B cell (primary cell): ENCODE data around the gene MYOF. TPM values are rescaled to one million over a fixed set of nuclear protein-coding genes. Genes with fewer than 3 reads are reported as not detected.
A peak's percentile ranks its signal among the peaks of the same experiment; 100 is the strongest.

Source experiments
- ATAC-seq: fragments of 200-7000 bp; cut with Tn5 transposase; one replicate; pipeline ENCODE4 v1.10.0; 2021; ENCODE audit warnings: low read depth, mild to moderate bottlenecking, moderate number of reproducible peaks, moderate library complexity
- CTCF ChIA-PET: fragments of 350-600 bp; sonication (Branson Sonifier 250); formaldehyde crosslinking; loops from one replicate; lab custom pipeline; 2021; ENCODE audit warnings: antibody characterized with exemption, inconsistent platforms; lab: Charles Lee
- POLR2A ChIA-PET: fragments of 350-600 bp; sonication (Branson Sonifier 250); formaldehyde crosslinking; loops from one replicate; lab custom pipeline; 2021; ENCODE audit warnings: antibody characterized with exemption; lab: Charles Lee
- DNase-seq: peaks from one replicate; pipeline ENCODE4 v3.0.0; 2013
- H2AFZ ChIP-seq: 2 replicates; pipeline ENCODE4 v1.6.1; 2012; ENCODE audit warnings: mild to moderate bottlenecking, low read depth, low read length; ENCODE audit not compliant: insufficient read depth, poor library complexity, severe bottlenecking
- H3K27ac ChIP-seq, 2 donors: 1 replicate in 1 of 2; 2 replicates in 1 of 2; pipeline ENCODE4 v1.5.1; 2012 to 2013; ENCODE audit warnings: low read length in 2 of 2, mild to moderate bottlenecking in 2 of 2, moderate library complexity in 1 of 2
- H3K27me3 ChIP-seq, 4 experiments: fragments of 200-600 bp in 1 of 4; sonication (generic) in 1 of 4; replicated peaks in 1 of 4; 1 replicate in 2 of 4; 2 replicates in 2 of 4; pipeline versions ENCODE4 v1.6.1 to v1.7.0; 2013 to 2016; ENCODE audit warnings: low read length in 3 of 4, mild to moderate bottlenecking in 2 of 4, mixed read lengths in 1 of 4, moderate library complexity in 1 of 4; ENCODE audit not compliant: insufficient read depth in 4 of 4, control insufficient read depth in 3 of 4; ENCODE audit errors: control extremely low read depth in 1 of 4
- H3K36me3 ChIP-seq, 2 experiments: replicated peaks in 1 of 2; 1 replicate in 1 of 2; 2 replicates in 1 of 2; pipeline versions ENCODE4 v1.6.1 to v1.7.1; 2013; ENCODE audit warnings: low read length in 1 of 2; ENCODE audit not compliant: insufficient read depth in 2 of 2, control insufficient read depth in 1 of 2; ENCODE audit errors: control extremely low read depth in 1 of 2, extremely low read depth in 1 of 2
- H3K4me1 ChIP-seq, 2 donors: fragments of 200-600 bp in 1 of 2; sonication (generic) in 1 of 2; 1 replicate in 1 of 2; 2 replicates in 1 of 2; pipeline versions ENCODE4 v1.5.1 to v1.6.1; 2013 to 2017; ENCODE audit warnings: low read length in 2 of 2; ENCODE audit not compliant: control insufficient read depth in 2 of 2, insufficient read depth in 2 of 2
- H3K4me2 ChIP-seq: replicated peaks from 2 replicates; pipeline ENCODE3; 2012; ENCODE audit warnings: mild to moderate bottlenecking, low read depth, low read length; ENCODE audit not compliant: poor library complexity, severe bottlenecking
- H3K4me3 ChIP-seq, 5 experiments: fragments of 200-600 bp in 1 of 5; sonication (generic) in 1 of 5; 1 replicate in 3 of 5; 2 replicates in 2 of 5; pipeline versions ENCODE4 v1.5.1 to v1.7.0; 2011 to 2016; ENCODE audit warnings: low read length in 4 of 5, mild to moderate bottlenecking in 4 of 5, low read depth in 2 of 5, control low read depth in 1 of 5, moderate library complexity in 1 of 5; ENCODE audit not compliant: insufficient read depth in 1 of 5; ENCODE audit errors: control extremely low read depth in 1 of 5, extremely low read depth in 1 of 5
- H3K79me2 ChIP-seq: fragments of 200-600 bp; sonication (generic); one replicate; pipeline ENCODE4 v1.6.0; 2016; ENCODE audit warnings: low read length; ENCODE audit not compliant: control insufficient read depth, insufficient read depth
- H3K9ac ChIP-seq: fragments of 200-600 bp; sonication (generic); 2 replicates; pipeline ENCODE4 v1.6.1; 2017; ENCODE audit warnings: mild to moderate bottlenecking, low read length, moderate library complexity
- H3K9me3 ChIP-seq, 3 donors: one replicate each; pipeline versions ENCODE4 v1.6.1 to v1.7.1; 2013; ENCODE audit warnings: low read length in 2 of 3; ENCODE audit not compliant: control insufficient read depth in 2 of 3, insufficient read depth in 1 of 3; ENCODE audit errors: control extremely low read depth in 1 of 3
- H4K20me1 ChIP-seq: 2 replicates; pipeline ENCODE4 v1.6.0; 2012; ENCODE audit warnings: mild to moderate bottlenecking, low read length; ENCODE audit not compliant: insufficient read depth, control insufficient read depth, poor library complexity, severe bottlenecking
- H3K27ac Mint-ChIP-seq: one replicate; pipeline ENCODE4 v1.8.0; 2021; ENCODE audit warnings: mixed read lengths
- H3K27me3 Mint-ChIP-seq: one replicate; pipeline ENCODE4 v1.8.0; 2021; ENCODE audit warnings: mixed read lengths
- H3K4me1 Mint-ChIP-seq: one replicate; pipeline ENCODE4 v1.8.0; 2021; ENCODE audit warnings: mixed read lengths
- H3K4me3 Mint-ChIP-seq: one replicate; pipeline ENCODE4 v1.8.0; 2021; ENCODE audit warnings: mixed read lengths
- H3K9me3 Mint-ChIP-seq: one replicate; pipeline ENCODE4 v1.8.0; 2022; ENCODE audit warnings: mixed read lengths; ENCODE audit not compliant: insufficient read depth
- EZH2 ChIP-seq: IDR thresholded peaks from 2 replicates; pipeline ENCODE4 v1.6.1; 2012; ENCODE audit warnings: borderline replicate concordance, low read depth, mild to moderate bottlenecking, moderate library complexity, low read length; ENCODE audit not compliant: insufficient read depth, poor library complexity, severe bottlenecking
- WGBS: methylation state at CpG from one replicate; pipeline ENCODE4 v1.1.5; 2013; ENCODE audit warnings: missing lambda C conversion rate; ENCODE audit not compliant: insufficient coverage; 5-methylcytosine and 5-hydroxymethylcytosine counted together
- intact Hi-C: fragments of 100-400 bp; cut with micrococcal nuclease; formaldehyde crosslinking; loops from one replicate; pipeline ENCODE4 v1.10.0; 2022
- polyA plus RNA-seq: library from polyadenylated mRNA; depleted of rRNA; stranded (reverse); fragments of >200 nt; gene quantifications from 2 replicates; pipeline ENCODE4 v1.2.3, GENCODE V29; 2012
- total RNA-seq, 2 donors: library from RNA; stranded (reverse); fragments of 120-200 nt in 1 of 2; gene quantifications; 1 replicate in 1 of 2; 2 replicates in 1 of 2; pipeline versions ENCODE4 v1.2.3 to v1.2.4, GENCODE V29; 2013 to 2022
- TF ChIP-seq, protein P1 (sequence below): fragments of 200-600 bp; IDR thresholded peaks from one replicate; pipeline ENCODE4 v1.8.0; 2022; ENCODE audit warnings: antibody characterized with exemption, mild to moderate bottlenecking

The MYOF gene
- total and polyA plus RNA-seq, 2 donors (not counting 1 experiment from before 2014, with no cell fraction given) = 0.07 to 0.18 TPM

- Mint-ChIP-seq H3K4me1 (no peaks in the 10 kb centered on the region), H3K4me3 (no peak overlapping the region), H3K27ac (no peak overlapping the region), H3K9me3 (no peaks in the 10 kb centered on the region), H3K27me3 (peaks cover 20% of the 10 kb centered on the region)
- no peak overlapping the region for H3K27ac ChIP-seq
- POLR2A ChIA-PET = no interaction called here
- intact Hi-C loops = loop anchor here (10.0 kb wide), 2 partner anchors 243 to 443 kb away; no protein-coding TSS in a partner anchor
- no peaks in the 10 kb centered on the region for H3K4me1 ChIP-seq
- peaks cover 0 to 4% (median 0%) of the 10 kb centered on the region in 4 experiments for H3K27me3 ChIP-seq
- ATAC-seq (no peak), DNase-seq (peak; percentile 36)
- WGBS = 0% methylated on average over 1 of the region's 5 CpGs
- CTCF ChIA-PET = interaction anchor here (0.9 to 4.8 kb wide), 8 partner anchors 9 to 392 kb away, joined by 3 to 33 read pairs (median 6); partner anchors contain the start of gene MYOF
- TF ChIP-seq EZH2 = no peak
- TF ChIP-seq, protein P1, sequence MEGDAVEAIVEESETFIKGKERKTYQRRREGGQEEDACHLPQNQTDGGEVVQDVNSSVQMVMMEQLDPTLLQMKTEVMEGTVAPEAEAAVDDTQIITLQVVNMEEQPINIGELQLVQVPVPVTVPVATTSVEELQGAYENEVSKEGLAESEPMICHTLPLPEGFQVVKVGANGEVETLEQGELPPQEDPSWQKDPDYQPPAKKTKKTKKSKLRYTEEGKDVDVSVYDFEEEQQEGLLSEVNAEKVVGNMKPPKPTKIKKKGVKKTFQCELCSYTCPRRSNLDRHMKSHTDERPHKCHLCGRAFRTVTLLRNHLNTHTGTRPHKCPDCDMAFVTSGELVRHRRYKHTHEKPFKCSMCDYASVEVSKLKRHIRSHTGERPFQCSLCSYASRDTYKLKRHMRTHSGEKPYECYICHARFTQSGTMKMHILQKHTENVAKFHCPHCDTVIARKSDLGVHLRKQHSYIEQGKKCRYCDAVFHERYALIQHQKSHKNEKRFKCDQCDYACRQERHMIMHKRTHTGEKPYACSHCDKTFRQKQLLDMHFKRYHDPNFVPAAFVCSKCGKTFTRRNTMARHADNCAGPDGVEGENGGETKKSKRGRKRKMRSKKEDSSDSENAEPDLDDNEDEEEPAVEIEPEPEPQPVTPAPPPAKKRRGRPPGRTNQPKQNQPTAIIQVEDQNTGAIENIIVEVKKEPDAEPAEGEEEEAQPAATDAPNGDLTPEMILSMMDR = peak; percentile 39
- no peaks in the 10 kb centered on the region for H3K79me2 ChIP-seq
- H4K20me1 ChIP-seq = no peaks in the 10 kb centered on the region
- no peak overlapping the region for H2AFZ ChIP-seq
- H3K9me3 ChIP-seq = no peaks in the 10 kb centered on the region
- no peak overlapping the region for H3K9ac ChIP-seq
- H3K36me3 ChIP-seq = no peaks in the 10 kb centered on the region
- no peak overlapping the region for H3K4me2 ChIP-seq
- H3K4me3 ChIP-seq = no peak overlapping the region
Measured at GRCh38 chr10:93357680-93358079, 124.5 kb downstream of the MYOF start.

DNA sequence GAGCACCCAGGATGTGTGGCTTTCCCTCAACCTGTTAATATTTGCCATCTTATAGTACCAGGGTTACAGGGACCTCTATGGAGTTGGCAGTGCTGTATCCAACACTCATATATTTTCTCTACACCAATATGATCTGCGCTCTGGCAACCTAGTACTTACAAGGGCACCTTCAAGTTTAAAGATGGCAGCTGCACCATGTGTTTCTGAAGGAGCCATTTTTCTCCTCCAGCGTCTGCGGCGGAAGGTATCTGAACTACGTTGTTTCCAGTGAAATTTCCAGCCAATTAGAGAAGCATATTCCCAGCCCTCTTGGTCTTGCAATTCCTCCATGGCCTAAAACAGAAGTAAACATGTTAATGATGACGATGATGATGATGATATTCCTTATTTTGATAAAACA is 125.6 kb downstream of the MYOF start:
- Histone ChIP-seq H3K4me3 (no peak overlapping the region), H3K36me3 (no peaks in the 10 kb centered on the region), H3K27me3 (peaks cover 0 to 4% (median 0%) of the 10 kb centered on the region in 4 experiments), H3K27ac (no peak overlapping the region), H3K9ac (no peak overlapping the region), H4K20me1 (no peaks in the 10 kb centered on the region), H2AFZ (no peak overlapping the region), H3K9me3 (no peaks in the 10 kb centered on the region), H3K79me2 (no peaks in the 10 kb centered on the region), H3K4me1 (no peaks in the 10 kb centered on the region), H3K4me2 (no peak overlapping the region)
- Mint-ChIP-seq H3K4me1 (no peaks in the 10 kb centered on the region), H3K4me3 (no peak overlapping the region), H3K9me3 (no peaks in the 10 kb centered on the region), H3K27me3 (peaks cover 21% of the 10 kb centered on the region), H3K27ac (no peak overlapping the region)
- CTCF ChIA-PET = interaction anchor here (0.9 to 4.8 kb wide), 6 partner anchors 7 to 391 kb away, joined by 4 to 33 read pairs (median 8); partner anchors contain the start of gene MYOF
- ATAC-seq (no peak), DNase-seq (no peak)
- POLR2A ChIA-PET = no interaction called here
- WGBS = 100% methylated on average over 1 of the region's 6 CpGs
- intact Hi-C loops = loop anchor here (10.0 kb wide), 2 partner anchors 242 to 442 kb away; no protein-coding TSS in a partner anchor
- TF ChIP-seq, protein P1 = no peak
- no peak for TF ChIP-seq EZH2
